ENCODE measurements around the gene PARVB. TPM values are rescaled to one million over a fixed set of nuclear protein-coding genes. Genes with fewer than 3 reads are reported as not detected.

PARVB gene
- total RNA-seq, 2 donors from 2014 or later = 4.5 to 11.4 TPM

- no peak for DNase-seq
- H3K9ac ChIP-seq (ENCODE audit: low read depth in 2 of 2, low read length in 2 of 2) = no peak overlapping the region
- no peaks in the 10 kb centered on the region for H3K4me1 ChIP-seq
- H3K9me3 ChIP-seq = no peaks in the 10 kb centered on the region
- H3K27me3 ChIP-seq = no peaks in the 10 kb centered on the region
- H3K36me3 ChIP-seq = no peaks in the 10 kb centered on the region
- H3K4me3 ChIP-seq = no peak overlapping the region
- no peak for TF ChIP-seq CTCF (IDR thresholded peaks at IDR 0.05)
- H3K27ac ChIP-seq = no peak overlapping the region
- intact Hi-C loops (cut with DNase I) = no loop called here
Measured at GRCh38 chr22:44153710-44154109, 129.6 kb downstream of the PARVB start.

DNA sequence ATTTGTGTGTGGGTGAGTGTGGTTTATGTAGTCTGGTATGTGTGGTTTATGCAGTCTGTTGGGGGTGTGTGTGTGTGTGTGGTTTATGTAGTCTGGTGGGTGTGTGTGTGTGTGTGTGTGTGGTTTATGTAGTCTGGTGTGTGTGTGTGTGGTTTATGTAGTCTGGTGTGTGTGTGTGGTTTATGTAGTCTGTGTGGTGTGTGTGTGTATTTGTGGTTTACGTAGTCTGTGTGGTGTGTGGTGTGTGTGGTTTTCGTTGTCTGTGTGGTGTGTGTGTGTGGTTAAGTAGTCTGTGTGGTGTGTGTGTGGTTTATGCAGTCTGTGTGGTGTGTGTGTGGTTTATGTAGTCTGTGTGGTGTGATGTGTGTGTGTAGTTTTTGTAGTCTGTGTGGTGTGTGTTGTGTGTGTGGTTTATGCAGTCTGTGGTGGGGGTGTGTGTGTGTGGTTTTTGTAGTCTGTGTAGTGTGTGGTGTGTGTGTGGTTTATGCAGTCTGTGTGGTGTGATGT lies 130.4 kb downstream of the PARVB start:
- H3K4me1 ChIP-seq = no peaks in the 10 kb centered on the region
- no peak overlapping the region for H3K27ac ChIP-seq
- H3K9ac ChIP-seq (ENCODE audit: low read depth in 2 of 2, low read length in 2 of 2) = no peak overlapping the region
- no peaks in the 10 kb centered on the region for H3K27me3 ChIP-seq
- no peaks in the 10 kb centered on the region for H3K36me3 ChIP-seq
- no peak for TF ChIP-seq CTCF (IDR thresholded peaks at IDR 0.05)
- H3K9me3 ChIP-seq = no peaks in the 10 kb centered on the region
- H3K4me3 ChIP-seq = no peak overlapping the region
- intact Hi-C loops (cut with DNase I) = no loop called here
- DNase-seq = no peak

GRCh38 chr22:44155115-44155514 lies 131.0 kb downstream of the PARVB start:
- no peak for TF ChIP-seq CTCF (IDR thresholded peaks at IDR 0.05)
- Histone ChIP-seq H3K9ac (ENCODE audit: low read depth in 2 of 2, low read length in 2 of 2) (no peak overlapping the region), H3K36me3 (no peaks in the 10 kb centered on the region), H3K27ac (no peak overlapping the region), H3K4me3 (no peak overlapping the region), H3K27me3 (no peaks in the 10 kb centered on the region), H3K9me3 (no peaks in the 10 kb centered on the region), H3K4me1 (no peaks in the 10 kb centered on the region)
- DNase-seq = no peak
- intact Hi-C loops (cut with DNase I) = no loop called here

DNA sequence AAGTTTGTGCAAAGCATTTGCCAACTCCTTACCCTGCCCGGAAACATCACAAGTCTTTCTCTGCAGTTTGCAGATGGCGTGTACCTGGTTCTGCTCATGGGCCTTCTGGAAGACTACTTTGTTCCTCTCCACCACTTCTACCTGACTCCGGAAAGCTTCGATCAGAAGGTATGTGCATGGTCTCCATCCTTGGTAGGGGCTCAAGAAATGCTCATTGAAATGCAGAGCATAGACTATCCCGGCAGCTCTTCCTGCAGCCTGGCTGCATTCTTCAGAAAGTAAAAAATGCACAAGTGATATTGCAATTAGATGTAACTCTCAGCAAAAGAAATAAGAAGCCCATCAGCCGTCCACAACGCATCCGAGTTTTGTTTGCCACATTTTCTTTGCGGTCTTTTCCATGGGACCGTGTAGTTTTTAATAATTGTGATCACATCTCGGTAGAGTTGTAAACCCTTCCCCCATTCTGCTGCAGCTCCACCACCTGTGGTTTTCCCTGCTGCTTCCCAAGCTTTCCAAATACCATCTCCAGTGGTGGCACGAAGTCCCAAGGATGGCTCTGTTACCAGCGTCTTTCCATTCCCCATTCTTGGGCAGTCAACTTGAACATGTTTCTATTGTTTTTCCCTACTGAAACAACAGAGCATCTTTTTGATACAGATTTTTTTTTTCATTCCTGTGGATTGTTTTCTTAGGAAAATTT lies 134.0 kb downstream of the PARVB start:
- DNase-seq = no peak
- intact Hi-C loops (cut with DNase I) = no loop called here
- TF ChIP-seq CTCF (IDR thresholded peaks at IDR 0.05) = no peak
- H3K27ac ChIP-seq = no peak overlapping the region
- no peak overlapping the region for H3K9ac ChIP-seq (ENCODE audit: low read depth in 2 of 2, low read length in 2 of 2)
- no peaks in the 10 kb centered on the region for H3K4me1 ChIP-seq
- no peaks in the 10 kb centered on the region for H3K36me3 ChIP-seq
- no peak overlapping the region for H3K4me3 ChIP-seq
- H3K27me3 ChIP-seq = no peaks in the 10 kb centered on the region
- no peaks in the 10 kb centered on the region for H3K9me3 ChIP-seq

DNA sequence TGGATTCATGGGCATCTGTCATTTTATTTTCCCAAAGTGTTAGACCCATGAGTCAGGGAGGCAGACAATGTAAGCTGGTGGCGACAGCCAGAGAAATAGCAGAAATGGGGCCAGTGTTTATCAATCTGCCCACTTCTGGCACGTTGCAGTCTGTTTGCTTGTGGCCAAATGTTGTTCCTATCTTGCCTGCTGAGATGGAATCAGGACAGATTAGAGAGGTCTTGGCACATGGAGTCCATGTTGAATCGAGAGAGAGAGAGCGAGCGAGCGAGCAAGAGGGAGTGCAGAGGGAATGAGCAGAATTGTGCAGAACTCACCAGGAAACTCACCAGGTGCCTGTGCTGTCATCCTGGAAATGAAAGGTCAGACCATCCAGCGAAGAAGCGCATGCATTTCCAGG lies 134.7 kb downstream of the PARVB start:
- Histone ChIP-seq H3K9me3 (no peaks in the 10 kb centered on the region), H3K4me3 (no peak overlapping the region), H3K9ac (ENCODE audit: low read depth in 2 of 2, low read length in 2 of 2) (no peak overlapping the region), H3K27me3 (no peaks in the 10 kb centered on the region), H3K27ac (no peak overlapping the region), H3K4me1 (no peaks in the 10 kb centered on the region), H3K36me3 (no peaks in the 10 kb centered on the region)
- DNase-seq = no peak
- intact Hi-C loops (cut with DNase I) = no loop called here
- no peak for TF ChIP-seq CTCF (IDR thresholded peaks at IDR 0.05)

Data from colonic mucosa (tissue), 4 donors.